Measurements from ENCODE around the gene ITPKC.

- TF ChIP-seq CTCF (conservative IDR thresholded peaks at IDR 0.05; ENCODE audit: low read length), result no peak
- no peak for TF ChIP-seq EZH2phosphoT487 (IDR thresholded peaks at IDR 0.05; ENCODE audit: borderline replicate concordance, low read depth, low read length)
Observed at GRCh38 chr19:40740747-40741146, 23.8 kb downstream of the ITPKC start.
